ENCODE data around the gene CSF2.

DNA sequence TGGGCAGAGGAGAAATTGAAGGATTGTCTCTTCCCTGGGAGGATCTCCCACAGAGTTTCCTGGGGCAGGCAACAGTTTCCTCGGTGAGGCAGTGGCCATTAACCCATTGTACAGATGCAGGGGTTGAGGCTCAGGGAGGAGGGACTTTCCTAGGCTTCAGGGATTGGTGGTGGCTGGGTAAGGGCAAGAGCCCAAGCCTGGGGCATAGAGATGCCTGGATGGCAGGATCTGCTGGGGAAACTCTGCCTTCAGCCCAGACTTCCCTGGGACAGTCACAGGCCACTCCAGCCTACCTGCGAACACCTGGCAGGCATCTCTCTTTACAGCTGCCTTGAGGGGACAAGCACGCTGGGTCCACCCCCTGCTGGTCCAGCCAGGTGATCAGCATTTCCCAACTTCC lies 3.6 kb upstream of the CSF2 start:
- TF ChIP-seq, protein P1, sequence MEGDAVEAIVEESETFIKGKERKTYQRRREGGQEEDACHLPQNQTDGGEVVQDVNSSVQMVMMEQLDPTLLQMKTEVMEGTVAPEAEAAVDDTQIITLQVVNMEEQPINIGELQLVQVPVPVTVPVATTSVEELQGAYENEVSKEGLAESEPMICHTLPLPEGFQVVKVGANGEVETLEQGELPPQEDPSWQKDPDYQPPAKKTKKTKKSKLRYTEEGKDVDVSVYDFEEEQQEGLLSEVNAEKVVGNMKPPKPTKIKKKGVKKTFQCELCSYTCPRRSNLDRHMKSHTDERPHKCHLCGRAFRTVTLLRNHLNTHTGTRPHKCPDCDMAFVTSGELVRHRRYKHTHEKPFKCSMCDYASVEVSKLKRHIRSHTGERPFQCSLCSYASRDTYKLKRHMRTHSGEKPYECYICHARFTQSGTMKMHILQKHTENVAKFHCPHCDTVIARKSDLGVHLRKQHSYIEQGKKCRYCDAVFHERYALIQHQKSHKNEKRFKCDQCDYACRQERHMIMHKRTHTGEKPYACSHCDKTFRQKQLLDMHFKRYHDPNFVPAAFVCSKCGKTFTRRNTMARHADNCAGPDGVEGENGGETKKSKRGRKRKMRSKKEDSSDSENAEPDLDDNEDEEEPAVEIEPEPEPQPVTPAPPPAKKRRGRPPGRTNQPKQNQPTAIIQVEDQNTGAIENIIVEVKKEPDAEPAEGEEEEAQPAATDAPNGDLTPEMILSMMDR (conservative IDR thresholded peaks at IDR 0.05), result no peak
- TF ChIP-seq ZFX (IDR thresholded peaks at IDR 0.05), result no peak

Measured in C4-2B (cell line).